NOMO-1 treated with dmso at 0.1 percent for 144 hours (cell line): Measurements from ENCODE around the gene KCNK17.

Experiments
- DNase-seq: peaks from one replicate; lab custom pipeline; 2025; ENCODE audit not compliant: unreplicated experiment; lab: John Stamatoyannopoulos, UW

Gene KCNK17

GRCh38 chr6:39314273-39314795, at the start of gene KCNK17:
TSS of gene KCNK17 (minus strand) at chr6:39314419. CDS start at chr6:39314320, 99 bp downstream.
- peak; percentile 17 for DNase-seq

- DNase-seq = no peak
Measured at GRCh38 chr6:39363280-39363679, 49.1 kb upstream of the KCNK17 start.

GRCh38 chr6:39362487-39362865, 48.3 kb upstream of the KCNK17 start:
- DNase-seq = no peak

- DNase-seq = peak; percentile 65
Measured at GRCh38 chr6:39361657-39362486, 47.7 kb upstream of the KCNK17 start.

GRCh38 chr6:39360378-39360777, 46.2 kb upstream of the KCNK17 start:
- DNase-seq = no peak

- DNase-seq = no peak
Measured at GRCh38 chr6:39357998-39358686, 43.9 kb upstream of the KCNK17 start.

GRCh38 chr6:39353698-39354315, 39.6 kb upstream of the KCNK17 start:
- no peak for DNase-seq

- DNase-seq = no peak
Measured at GRCh38 chr6:39350723-39351505, 36.7 kb upstream of the KCNK17 start.

GRCh38 chr6:39348740-39349139, 34.5 kb upstream of the KCNK17 start:
- no peak for DNase-seq

- no peak for DNase-seq
Measured at GRCh38 chr6:39347906-39348585, 33.8 kb upstream of the KCNK17 start.

GRCh38 chr6:39347206-39347605, 33.0 kb upstream of the KCNK17 start:
- DNase-seq = no peak

GRCh38 chr6:39344821-39345280, 30.6 kb upstream of the KCNK17 start:
- DNase-seq = no peak

- DNase-seq = no peak
Measured at GRCh38 chr6:39343396-39343870, 29.2 kb upstream of the KCNK17 start.

GRCh38 chr6:39342692-39343395, 28.6 kb upstream of the KCNK17 start:
- DNase-seq = no peak

GRCh38 chr6:39341937-39342336, 27.7 kb upstream of the KCNK17 start:
- no peak for DNase-seq

GRCh38 chr6:39341352-39341751, 27.1 kb upstream of the KCNK17 start:
- DNase-seq = no peak

- DNase-seq = no peak
Measured at GRCh38 chr6:39339868-39340550, 25.8 kb upstream of the KCNK17 start.

- no peak for DNase-seq
Measured at GRCh38 chr6:39339096-39339867, 25.1 kb upstream of the KCNK17 start.
